T-helper 2 cell (primary cell): ENCODE measurements around the gene CACNB2.
A peak's percentile ranks its signal among the peaks of the same experiment; 100 is the strongest.
"Not testable (repeated sequence)": the region's sequence is repeated elsewhere in the genome, so short reads cannot be mapped to it uniquely, and the experiment has no call there.

Experiments used
- DNase-seq, 5 experiments: peaks; one replicate each; pipeline versions ENCODE4 v3.0.0 to v3.0.0-alpha.2; 2012 to 2022

CACNB2 gene

DNA sequence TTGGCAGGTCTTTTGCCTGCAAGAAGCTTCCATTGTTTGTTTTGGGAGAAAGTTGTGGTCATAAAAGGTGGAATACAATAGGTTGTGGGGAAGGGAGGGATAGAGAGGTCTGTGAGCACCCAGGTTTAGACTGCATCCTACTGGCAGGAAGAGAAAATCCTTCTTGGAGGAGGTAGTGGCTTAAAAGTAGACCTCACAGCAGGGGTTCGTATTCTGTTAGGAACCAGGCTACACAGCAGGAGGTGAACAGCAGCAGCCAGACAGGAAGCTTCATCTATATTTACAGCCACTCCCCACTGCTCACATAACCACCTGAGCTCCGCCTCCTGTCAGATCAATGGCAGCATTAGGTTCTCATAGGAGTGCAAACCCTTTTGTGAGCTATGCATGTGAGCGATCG is 265.9 kb downstream of the CACNB2 start:
- no peak for DNase-seq

DNA sequence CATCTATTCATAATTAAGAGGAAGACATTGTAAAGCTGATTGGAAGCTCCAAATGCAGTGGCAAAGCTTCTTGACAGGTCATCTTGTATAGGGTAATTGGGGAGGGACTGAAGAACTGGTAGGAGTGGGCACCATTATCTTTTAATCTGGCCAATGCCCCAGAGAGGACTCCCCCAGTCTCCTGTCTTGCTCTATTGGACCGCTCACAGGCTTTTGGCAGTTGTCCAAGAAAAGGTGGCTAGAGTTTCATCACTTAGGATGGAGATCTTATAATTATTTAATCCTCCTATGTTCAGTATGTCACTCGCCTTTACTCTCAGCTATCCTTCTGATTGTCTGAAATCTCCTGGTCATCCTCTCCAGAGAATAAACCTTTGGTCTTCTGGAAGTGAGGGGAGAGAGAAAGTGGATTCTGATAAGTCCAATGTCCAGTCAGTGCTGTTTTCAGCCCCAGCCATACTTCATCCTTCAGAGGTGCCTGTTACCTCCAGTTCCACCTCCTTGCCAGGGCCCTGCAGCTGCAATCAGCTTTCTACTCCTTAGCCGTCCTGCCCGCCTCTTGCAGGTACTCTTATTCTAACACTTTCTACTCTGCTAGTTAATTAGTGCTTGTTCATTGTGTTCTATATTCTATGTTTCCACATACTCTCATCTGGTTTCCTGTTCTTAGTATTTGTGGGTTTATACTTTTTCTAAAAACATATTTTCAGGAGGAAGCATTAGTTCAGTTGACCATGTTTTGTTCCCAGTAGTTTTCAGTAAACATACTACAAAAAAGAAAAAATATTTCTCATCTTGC is 269.6 kb downstream of the CACNB2 start:
- peak in 1 of 5 experiments; percentile 33 for DNase-seq

DNA sequence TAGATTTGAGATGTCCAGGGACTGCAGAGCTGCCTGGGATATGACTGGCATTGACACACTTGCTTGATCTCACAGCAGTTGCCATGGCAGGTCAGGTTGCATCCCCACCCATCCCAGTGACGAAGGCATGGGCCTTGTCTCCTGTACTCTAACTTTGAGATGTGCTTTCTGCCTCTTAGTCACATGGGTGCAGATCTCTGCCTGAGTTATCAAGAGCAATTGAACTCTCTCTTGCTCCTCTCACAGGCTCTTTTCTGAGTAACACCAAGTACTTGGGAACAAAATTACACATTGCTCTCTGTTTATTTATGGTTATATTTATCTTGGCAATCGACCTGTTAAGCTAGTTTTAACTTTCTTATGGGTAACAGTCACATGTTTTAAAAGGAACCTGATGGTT is 273.8 kb downstream of the CACNB2 start:
- no peak for DNase-seq

DNA sequence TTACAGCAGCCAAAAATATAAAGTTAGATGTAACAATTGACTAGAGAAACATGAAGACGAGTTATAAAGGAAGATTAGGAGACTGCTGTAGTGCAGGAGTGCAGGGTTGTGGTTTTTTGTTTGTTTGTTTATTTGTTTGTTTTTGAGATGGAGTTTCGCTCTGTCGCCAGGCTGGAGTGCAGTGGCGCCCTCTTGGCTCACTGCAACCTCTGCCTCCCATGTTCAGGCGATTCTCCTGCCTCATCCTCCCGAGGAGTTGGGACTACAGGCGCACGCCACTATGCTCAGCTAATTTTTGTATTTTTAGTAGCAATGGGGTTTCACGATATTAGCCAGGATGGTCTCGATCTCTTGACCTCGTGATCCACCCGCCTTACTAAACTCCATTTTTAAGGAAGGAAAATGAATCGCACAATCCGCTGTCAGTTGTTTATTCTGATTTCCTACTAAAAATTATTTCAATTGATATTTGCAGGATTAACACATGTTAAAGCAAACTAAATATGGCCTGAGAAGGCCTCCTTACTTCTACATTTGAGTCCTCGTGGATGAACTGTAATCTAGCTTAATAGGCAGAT is 277.8 kb downstream of the CACNB2 start:
- DNase-seq, result no peak

DNA sequence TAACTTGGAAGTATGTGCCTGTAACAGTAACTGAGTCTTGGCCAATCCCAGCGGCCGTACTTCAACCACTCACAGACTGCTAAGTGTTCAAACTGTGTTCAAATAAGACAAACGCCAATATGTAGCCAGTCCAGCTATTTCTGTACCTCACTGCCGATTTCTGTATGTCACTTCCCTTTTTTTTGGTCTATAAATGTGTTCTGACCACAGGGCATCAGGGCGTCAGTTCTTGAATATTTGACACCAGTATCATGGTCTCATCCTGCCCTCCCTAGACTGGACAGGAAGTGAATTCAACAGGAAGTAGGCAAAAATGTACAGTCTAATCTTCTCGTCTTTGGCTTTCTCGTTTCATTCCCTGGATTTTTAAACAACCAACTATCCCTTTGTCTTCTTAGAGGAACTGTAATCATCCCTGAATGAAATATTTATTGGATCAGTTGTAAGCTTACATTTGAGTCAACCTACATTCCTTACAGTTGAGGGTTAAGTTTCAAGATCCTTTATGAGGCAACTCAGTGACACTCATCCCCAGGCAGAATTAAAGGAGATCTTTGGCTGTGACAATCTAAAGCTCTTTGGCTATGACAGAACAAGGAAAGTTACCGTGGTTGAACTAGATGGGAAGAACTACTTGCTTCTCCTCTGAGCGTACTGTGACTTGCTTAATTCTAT is 278.5 kb downstream of the CACNB2 start:
- no peak for DNase-seq

DNA sequence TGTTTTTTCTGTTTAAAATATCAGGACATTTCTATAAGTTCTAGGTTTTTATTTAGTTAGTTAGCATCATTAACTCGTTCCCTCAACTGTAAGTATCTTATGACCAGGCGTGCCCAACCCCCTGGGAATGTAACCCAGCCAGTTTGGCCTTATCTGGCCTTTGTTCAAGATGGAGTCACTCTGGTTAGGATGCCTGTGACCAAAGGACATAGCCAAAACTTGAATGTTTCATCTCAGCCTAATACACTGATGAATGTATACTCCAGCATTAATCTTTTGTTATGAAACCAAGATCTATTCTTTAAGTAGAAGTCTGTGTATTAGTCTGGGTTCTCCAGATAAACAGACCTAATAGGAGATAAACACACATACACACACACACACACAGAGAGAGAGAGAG is 279.7 kb downstream of the CACNB2 start:
- DNase-seq, result no peak

DNA sequence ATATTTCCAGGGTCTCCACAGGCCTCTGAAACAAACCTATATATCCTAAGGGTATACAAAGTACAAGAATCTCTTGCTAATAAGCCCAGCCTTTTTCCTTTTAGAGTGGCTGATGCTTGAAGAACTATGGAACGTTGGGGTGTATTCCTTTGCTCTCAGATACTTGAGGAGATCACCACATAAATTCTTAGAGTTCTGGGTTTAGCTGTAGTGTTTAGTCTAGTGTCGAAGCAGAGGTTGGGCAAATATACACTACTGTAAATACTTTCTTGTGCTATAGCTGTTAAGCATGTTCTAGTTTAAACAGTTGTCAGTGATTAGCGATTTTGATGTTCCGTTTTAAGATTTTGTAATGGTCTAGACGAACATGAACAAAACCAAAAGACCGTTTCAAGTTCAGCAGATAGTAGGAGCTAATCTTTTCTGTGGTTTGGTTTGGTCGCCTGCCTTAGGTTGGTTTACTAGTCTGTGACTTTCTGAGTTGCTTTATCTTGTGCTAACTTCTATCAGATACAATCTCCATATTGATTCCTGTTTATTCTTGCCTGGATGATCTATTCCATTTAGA is 281.6 kb downstream of the CACNB2 start:
- DNase-seq, result peak in 1 of 5 experiments; percentile 54

GRCh38 chr10:18423058-18423637 is 282.9 kb downstream of the CACNB2 start:
- no peak for DNase-seq

DNA sequence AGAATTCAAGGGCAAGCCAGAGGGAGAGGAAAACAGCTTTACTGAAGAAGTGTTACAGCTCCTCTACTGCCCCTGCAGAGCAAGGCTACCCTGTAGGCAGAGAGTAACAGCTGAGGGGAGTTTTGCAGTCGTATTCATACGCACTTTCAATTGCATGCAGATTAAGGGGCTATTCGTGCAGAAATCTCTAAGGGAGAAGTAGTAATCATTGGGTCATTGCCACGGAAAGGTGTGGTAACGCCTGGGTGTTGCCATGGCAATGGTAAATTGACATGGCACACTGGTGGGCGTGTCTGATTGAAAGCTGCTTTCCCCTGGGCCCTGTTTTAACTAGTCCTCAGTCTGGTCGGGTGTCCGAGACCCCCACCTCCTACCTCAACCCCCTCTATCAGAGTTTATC is 284.0 kb downstream of the CACNB2 start:
- no peak for DNase-seq

DNA sequence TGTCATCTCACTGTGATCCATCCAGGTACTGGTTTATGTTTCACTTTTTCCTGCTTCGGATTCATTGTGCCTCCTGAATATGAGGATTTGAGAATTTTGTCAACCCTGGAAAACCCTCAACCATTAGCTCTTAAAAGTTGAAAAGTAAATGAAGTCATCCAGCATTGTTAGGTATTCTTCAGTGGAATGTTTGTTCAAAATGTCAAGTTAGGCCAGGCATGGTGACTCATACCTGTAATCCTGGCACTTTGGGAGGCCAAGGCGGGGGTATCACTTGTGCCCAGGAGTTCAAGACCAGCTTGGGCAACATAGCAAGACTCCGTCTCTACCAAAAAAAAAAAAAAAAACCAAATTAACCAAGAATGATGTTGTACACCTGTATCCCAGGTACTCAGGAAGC is 289.1 kb downstream of the CACNB2 start:
- DNase-seq, result no peak

DNA sequence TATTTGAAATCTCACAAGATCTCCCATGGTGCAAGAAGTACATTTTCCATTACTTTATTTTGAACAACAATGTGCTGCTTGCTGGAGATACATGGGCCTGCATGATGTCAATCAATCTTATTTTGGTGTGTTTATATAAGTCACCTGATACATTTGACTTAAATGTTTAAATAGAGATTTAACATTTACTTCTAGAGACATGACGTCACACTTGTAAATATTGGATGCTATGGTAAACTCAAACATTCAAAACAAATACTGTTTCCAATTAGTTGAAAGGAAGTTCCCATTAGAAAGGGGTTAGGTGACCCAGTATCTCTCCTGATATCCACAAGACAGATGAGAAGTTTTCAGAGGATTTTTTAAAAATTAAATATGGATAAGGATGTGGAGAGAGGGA is 296.7 kb downstream of the CACNB2 start:
- DNase-seq, result no peak

GRCh38 chr10:18437486-18437885 is 297.3 kb downstream of the CACNB2 start:
- DNase-seq, result no peak

GRCh38 chr10:18438361-18439126 is 298.3 kb downstream of the CACNB2 start:
- no peak for DNase-seq

DNA sequence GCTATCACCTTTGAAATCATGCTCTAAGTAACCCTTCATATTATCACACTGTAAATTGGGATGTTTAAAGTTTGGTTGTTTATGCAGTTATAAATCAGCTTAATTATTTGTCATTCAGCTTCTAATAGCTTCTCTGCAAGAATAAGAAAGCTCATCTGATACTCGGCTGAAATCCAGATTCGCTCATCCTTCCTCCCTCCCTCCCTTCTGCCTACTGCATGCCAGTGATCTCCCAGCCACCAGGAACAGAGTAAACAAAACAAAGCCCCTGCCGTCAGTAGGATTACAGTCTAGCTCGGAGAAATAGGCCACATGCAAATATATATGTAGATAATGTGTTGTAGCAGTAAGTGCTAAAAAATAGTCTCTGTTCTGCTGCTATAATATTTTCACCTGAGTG is 299.4 kb downstream of the CACNB2 start:
- no peak for DNase-seq

- DNase-seq, result not testable (repeated sequence)
Observed at GRCh38 chr10:18445635-18446034, 305.4 kb downstream of the CACNB2 start.

GRCh38 chr10:18446205-18446604 is 306.0 kb downstream of the CACNB2 start:
- no peak for DNase-seq

- DNase-seq, result no peak
Observed at GRCh38 chr10:18449611-18450026, 309.4 kb downstream of the CACNB2 start.

- peak in 1 of 5 experiments; percentile 20 for DNase-seq
Observed at GRCh38 chr10:18450298-18450697, 310.1 kb downstream of the CACNB2 start.

DNA sequence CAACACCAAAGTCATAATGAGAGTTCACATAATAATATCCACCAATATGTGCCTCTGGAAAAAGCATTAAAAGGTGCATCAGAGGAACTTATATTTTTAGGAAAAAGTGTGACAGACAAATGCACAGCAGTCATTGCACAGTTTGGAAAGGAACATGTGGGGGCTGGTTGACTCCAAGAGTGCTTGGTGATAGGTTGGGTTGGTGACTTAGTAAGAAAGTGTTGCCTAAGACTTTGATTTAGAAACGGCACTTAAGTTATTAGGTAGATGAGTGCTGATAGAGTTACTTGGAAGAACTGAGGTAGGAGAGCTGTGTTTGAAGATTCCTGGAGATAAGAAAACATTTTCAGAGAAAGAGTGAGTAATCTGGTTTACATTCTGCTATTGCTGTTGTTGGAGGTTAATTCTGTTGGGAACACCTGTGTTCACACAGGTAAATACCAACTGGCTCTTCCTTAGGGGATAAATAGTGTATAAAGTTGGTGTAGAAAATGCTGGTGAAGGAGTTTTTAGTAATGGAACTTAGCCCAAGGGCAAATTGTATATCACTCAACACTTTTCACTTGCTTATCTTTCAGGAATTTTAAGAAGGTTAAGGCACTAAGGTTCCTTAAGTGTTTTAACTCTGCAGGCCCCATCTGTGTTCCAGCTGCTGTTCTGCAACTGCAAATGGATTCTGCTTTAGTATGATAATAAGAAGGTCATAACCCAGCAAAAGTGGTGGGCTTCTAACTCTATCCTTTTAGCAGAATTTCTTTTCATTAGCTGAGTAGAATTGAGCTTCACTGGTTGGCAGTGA is 315.1 kb downstream of the CACNB2 start:
- DNase-seq, result peak in 1 of 5 experiments; percentile 87

DNA sequence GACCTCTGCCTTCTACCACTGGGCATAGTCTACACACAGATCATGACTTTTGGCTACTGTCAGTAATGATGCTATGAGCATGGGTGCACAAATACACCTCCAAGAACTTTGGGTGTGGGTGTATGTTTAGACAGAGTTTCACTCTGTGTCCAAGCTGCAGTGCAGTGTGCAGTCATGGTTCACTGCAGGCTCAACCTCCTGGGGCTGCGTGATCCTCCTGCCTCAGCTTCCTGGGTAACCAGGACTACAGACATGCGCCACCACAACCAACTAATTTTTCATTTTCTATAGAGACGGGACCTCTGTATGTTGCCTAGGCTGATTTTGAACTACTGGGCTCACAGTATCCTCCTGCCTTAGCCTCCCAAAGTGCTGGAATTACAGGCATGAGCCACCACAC is 316.8 kb downstream of the CACNB2 start:
- DNase-seq, result peak in 1 of 5 experiments; percentile 79

- DNase-seq, result no peak
Observed at GRCh38 chr10:18460032-18460431, 319.8 kb downstream of the CACNB2 start.
